ENCODE data around the gene SV2A. TPM values are rescaled to one million over a fixed set of nuclear protein-coding genes. Genes with fewer than 3 reads are reported as not detected.

The SV2A gene
- total RNA-seq (under 1 TPM; 0.13 to 0.48 (median 0.25) TPM), polyA plus RNA-seq (under 1 TPM; 0.14 to 0.19 (median 0.14) TPM)
- long read RNA-seq, donor 1, result 0 reads
- long read RNA-seq, donor 2, result 0 reads

GRCh38 chr1:149917571-149918144 is at the start of gene SV2A:
SV2A (minus strand) TSS chr1:149917844; CDS start chr1:149913840, 4,004 bp downstream.
- no peaks in the 10 kb centered on the region for H3K9me3 ChIP-seq
- H3K27me3 ChIP-seq (ENCODE audit: insufficient read depth in 3 of 3, low read length in 2 of 3), result peaks cover 0 to 7% (median 0%) of the 10 kb centered on the region in 3 donors
- ATAC-seq (peak in 1 of 4 donors; percentile 28), DNase-seq (peak in 1 of 2 donors; percentile 49)
- H3K4me3 ChIP-seq, result peak within 1 kb of the TSS; percentile 51
- 2 to 3% (median 2%) methylated on average over 14 to 24 of the region's 24 CpGs for WGBS, 3 donors
- H3K27ac ChIP-seq, result no peak within 1 kb of the TSS
- no peaks in the 10 kb centered on the region for H3K4me1 ChIP-seq
- H3K36me3 ChIP-seq (ENCODE audit: insufficient read depth in 1 of 2, low read depth in 1 of 2), result peaks cover 0 to 13% of the 10 kb centered on the region in 2 donors
- intact Hi-C loops (cut with DNase I), result no loop called here
- TF ChIP-seq CTCF (IDR thresholded peaks at IDR 0.05), result no peak

- 88 to 96% (median 89%) methylated on average over 3 of the region's 3 CpGs for WGBS, 3 donors
- no peaks in the 10 kb centered on the region for H3K27me3 ChIP-seq (ENCODE audit: insufficient read depth in 3 of 3, low read length in 2 of 3)
- H3K4me3 ChIP-seq, result no peak overlapping the region
- TF ChIP-seq CTCF (IDR thresholded peaks at IDR 0.05), result no peak
- no peak for ATAC-seq
- H3K4me1 ChIP-seq, result no peaks in the 10 kb centered on the region
- intact Hi-C loops (cut with DNase I), result no loop called here
- no peak overlapping the region for H3K27ac ChIP-seq
- DNase-seq, result no peak
- H3K9me3 ChIP-seq, result no peaks in the 10 kb centered on the region
- H3K36me3 ChIP-seq (ENCODE audit: insufficient read depth in 1 of 2, low read depth in 1 of 2), result peaks cover 26 to 99% of the 10 kb centered on the region in 2 donors
Observed at GRCh38 chr1:149967041-149967440, 49.4 kb upstream of the SV2A start.

- Histone ChIP-seq H3K27ac (no peak overlapping the region), H3K36me3 (ENCODE audit: insufficient read depth in 1 of 2, low read depth in 1 of 2) (peaks cover 26 to 96% of the 10 kb centered on the region in 2 donors), H3K27me3 (ENCODE audit: insufficient read depth in 3 of 3, low read length in 2 of 3) (no peaks in the 10 kb centered on the region), H3K4me1 (no peaks in the 10 kb centered on the region), H3K4me3 (no peak overlapping the region), H3K9me3 (no peaks in the 10 kb centered on the region)
- no peak for TF ChIP-seq CTCF (IDR thresholded peaks at IDR 0.05)
- ATAC-seq (no peak), DNase-seq (no peak)
- intact Hi-C loops (cut with DNase I), result no loop called here
- WGBS, 3 donors, result 77 to 86% (median 78%) methylated on average over 1 of the region's 1 CpG
Observed at GRCh38 chr1:149966405-149966804, 48.8 kb upstream of the SV2A start.

GRCh38 chr1:149965440-149965839 is 47.8 kb upstream of the SV2A start:
- WGBS, 3 donors, result 92 to 96% (median 96%) methylated on average over 3 of the region's 3 CpGs
- DNase-seq (no peak), ATAC-seq (no peak)
- intact Hi-C loops (cut with DNase I), result no loop called here
- Histone ChIP-seq H3K27ac (no peak overlapping the region), H3K9me3 (no peaks in the 10 kb centered on the region), H3K27me3 (ENCODE audit: insufficient read depth in 3 of 3, low read length in 2 of 3) (no peaks in the 10 kb centered on the region), H3K4me3 (no peak overlapping the region), H3K4me1 (no peaks in the 10 kb centered on the region), H3K36me3 (ENCODE audit: insufficient read depth in 1 of 2, low read depth in 1 of 2) (peaks cover 20 to 96% of the 10 kb centered on the region in 2 donors)
- TF ChIP-seq CTCF (IDR thresholded peaks at IDR 0.05), result no peak

- no peaks in the 10 kb centered on the region for H3K4me1 ChIP-seq
- H3K9me3 ChIP-seq, result no peaks in the 10 kb centered on the region
- WGBS, 3 donors, result 57 to 65% (median 59%) methylated on average over 3 of the region's 3 CpGs
- TF ChIP-seq CTCF (IDR thresholded peaks at IDR 0.05), result no peak
- H3K27ac ChIP-seq, result peak overlapping the region; percentile 42
- no peak for DNase-seq
- intact Hi-C loops (cut with DNase I), result loop anchor here (2.0 to 5.0 kb wide), 3 partner anchors 87 to 209 kb away; no protein-coding TSS in a partner anchor
- no peaks in the 10 kb centered on the region for H3K27me3 ChIP-seq (ENCODE audit: insufficient read depth in 3 of 3, low read length in 2 of 3)
- no peak for ATAC-seq
- no peak overlapping the region for H3K4me3 ChIP-seq
- peaks cover 20 to 95% of the 10 kb centered on the region in 2 donors for H3K36me3 ChIP-seq (ENCODE audit: insufficient read depth in 1 of 2, low read depth in 1 of 2)
Observed at GRCh38 chr1:149963358-149963757, 45.7 kb upstream of the SV2A start.
